Measurements from ENCODE around the gene NKD1.

NKD1 gene

DNA sequence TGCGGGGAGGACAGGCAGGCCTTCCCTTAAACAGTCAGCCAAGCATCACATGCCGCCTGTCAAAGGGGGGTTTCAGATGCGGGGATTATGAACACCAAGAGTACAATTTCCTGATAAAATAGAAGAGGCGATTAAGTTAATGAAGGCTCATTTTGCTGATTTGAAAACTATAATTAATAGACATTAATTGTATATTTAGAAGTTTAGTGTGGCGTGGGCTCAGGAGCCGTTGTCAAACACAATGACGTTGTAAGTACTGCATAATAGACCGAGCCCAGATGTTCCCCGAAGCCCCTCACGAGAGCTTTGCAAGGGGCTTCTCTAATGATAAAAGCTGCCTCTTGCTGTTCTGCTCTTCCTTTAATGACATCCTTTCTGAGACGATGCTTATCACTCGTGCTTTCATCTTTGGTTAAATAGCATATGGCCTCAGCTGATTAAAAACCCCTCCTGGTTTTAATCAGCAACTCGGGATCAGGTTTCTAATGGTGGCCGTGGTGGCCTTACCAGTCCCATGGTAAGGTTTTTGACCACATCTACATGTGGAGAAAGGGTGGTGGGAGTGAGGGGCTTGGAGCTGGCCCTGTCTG is 104.7 kb downstream of the NKD1 start:
- TF ChIP-seq CTCF (IDR thresholded peaks at IDR 0.05; ENCODE audit: borderline replicate concordance, insufficient read depth, low read depth, low read length): no peak

GRCh38 chr16:50653633-50654519 is 105.7 kb downstream of the NKD1 start:
- H3K4me3 ChIP-seq (ENCODE audit: low read depth, low read length): no peak overlapping the region
- no peak for TF ChIP-seq CTCF (IDR thresholded peaks at IDR 0.05; ENCODE audit: borderline replicate concordance, insufficient read depth, low read depth, low read length)

More for the DNA sequence above, 104.7 kb downstream of the NKD1 start:
- H3K4me3 ChIP-seq (ENCODE audit: low read depth, low read length): no peak overlapping the region

DNA sequence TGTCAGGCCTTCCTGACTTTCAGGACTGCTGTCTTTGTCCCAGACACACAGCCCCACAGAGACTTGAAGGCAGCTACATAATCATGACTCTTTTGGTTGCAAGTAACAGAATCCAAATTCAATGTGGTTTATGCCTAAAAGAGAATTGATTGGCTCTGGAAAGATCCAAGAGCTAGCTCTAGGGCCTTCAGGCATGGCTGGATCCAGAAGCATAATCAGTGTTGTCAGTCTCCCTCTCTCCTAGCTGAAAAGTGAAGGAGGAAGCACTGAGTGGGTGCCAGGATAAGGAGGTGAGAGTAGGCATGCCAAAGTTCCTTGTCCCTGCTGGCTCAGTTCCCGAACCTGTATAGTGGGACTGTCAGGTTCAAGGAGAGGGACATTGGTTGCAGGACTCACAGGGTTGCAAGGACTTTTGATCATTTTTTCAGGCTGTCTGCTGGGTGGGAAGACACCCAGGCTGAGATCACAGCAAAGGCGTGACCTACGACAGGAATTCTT is 107.4 kb downstream of the NKD1 start:
- no peak for TF ChIP-seq CTCF (IDR thresholded peaks at IDR 0.05; ENCODE audit: borderline replicate concordance, insufficient read depth, low read depth, low read length)

GRCh38 chr16:50657241-50657640 is 109.0 kb downstream of the NKD1 start:
- TF ChIP-seq CTCF (IDR thresholded peaks at IDR 0.05; ENCODE audit: borderline replicate concordance, insufficient read depth, low read depth, low read length): no peak
- H3K4me3 ChIP-seq (ENCODE audit: low read depth, low read length): no peak overlapping the region

More for the DNA sequence above, 107.4 kb downstream of the NKD1 start:
- H3K4me3 ChIP-seq (ENCODE audit: low read depth, low read length): no peak overlapping the region

GRCh38 chr16:50659806-50660205 is 111.6 kb downstream of the NKD1 start:
- no peak overlapping the region for H3K4me3 ChIP-seq (ENCODE audit: low read depth, low read length)
- TF ChIP-seq CTCF (IDR thresholded peaks at IDR 0.05; ENCODE audit: borderline replicate concordance, insufficient read depth, low read depth, low read length): no peak

- TF ChIP-seq CTCF (IDR thresholded peaks at IDR 0.05; ENCODE audit: borderline replicate concordance, insufficient read depth, low read depth, low read length): no peak
- H3K4me3 ChIP-seq (ENCODE audit: low read depth, low read length): no peak overlapping the region
These were observed 114.2 kb downstream of the NKD1 start for GRCh38 chr16:50662306-50662940.
